Breast epithelium (tissue), 4 donors: ENCODE results near the gene FGF21. TPM values are rescaled to one million over a fixed set of nuclear protein-coding genes. Genes with fewer than 3 reads are reported as not detected.
A peak's percentile ranks its signal among the peaks of the same experiment; 100 is the strongest.

Experiments
- DNase-seq, 2 donors: peaks; one replicate each; pipeline ENCODE4 v3.0.0-alpha.2; 2019; ENCODE audit warnings: low spot score in 2 of 2
- H3K27ac ChIP-seq, 2 donors: fragments of 200-600 bp; sonication (generic) in 1 of 2; one replicate each; pipeline ENCODE4 v1.5.1; 2016 to 2019; ENCODE audit warnings: mild to moderate bottlenecking in 1 of 2
- H3K27me3 ChIP-seq, 2 donors: fragments of 200-600 bp; sonication (generic) in 1 of 2; one replicate each; pipeline versions ENCODE4 v1.5.1 to v1.6.0; 2017 to 2019; ENCODE audit warnings: control low read depth in 1 of 2, mild to moderate bottlenecking in 1 of 2
- H3K36me3 ChIP-seq: fragments of 200-600 bp; one replicate; pipeline ENCODE4 v1.5.1; 2019
- H3K4me1 ChIP-seq, 2 donors: fragments of 200-600 bp; sonication (generic); one replicate each; pipeline ENCODE4 v1.5.1; 2016 to 2019; ENCODE audit warnings: control low read depth in 1 of 2
- H3K4me3 ChIP-seq, 3 donors: fragments of 200-600 bp; sonication (generic); 1 replicate in 2 of 3; 2 replicates in 1 of 3; pipeline ENCODE4 v1.5.1; 2016 to 2019; ENCODE audit warnings: mild to moderate bottlenecking in 3 of 3, moderate library complexity in 2 of 3
- H3K9me3 ChIP-seq, 2 donors: fragments of 200-600 bp; sonication (generic) in 1 of 2; one replicate each; pipeline ENCODE4 v1.5.1; 2016 to 2019; ENCODE audit warnings: control low read depth in 1 of 2
- CTCF ChIP-seq, 3 donors: fragments of 450-650 bp; IDR thresholded peaks; one replicate each; pipeline ENCODE4 v1.5.1; 2016 to 2017; ENCODE audit warnings: antibody characterized with exemption in 3 of 3, mild to moderate bottlenecking in 3 of 3, moderate library complexity in 3 of 3
- POLR2A ChIP-seq: fragments of 450-650 bp; IDR thresholded peaks from one replicate; pipeline ENCODE4 v1.6.1; 2016; ENCODE audit warnings: antibody characterized with exemption, mild to moderate bottlenecking, moderate library complexity
- POLR2AphosphoS5 ChIP-seq, 3 donors: sonication (generic); formaldehyde crosslinking; IDR thresholded peaks; one replicate each; pipeline ENCODE4 v1.6.1; 2017; ENCODE audit warnings: antibody characterized with exemption in 3 of 3
- intact Hi-C: fragments of 100-400 bp; cut with DNase I; formaldehyde crosslinking; loops from one replicate; pipeline ENCODE4 v1.15.1; 2023; ENCODE audit warnings: low total_unique reads
- total RNA-seq, 3 donors: library from RNA; depleted of rRNA; stranded (reverse); fragments of >200 nt; gene quantifications; one replicate each; pipeline ENCODE4 v1.1.0, GENCODE V29; 2016

The FGF21 gene
- total RNA-seq, 3 donors from 2014 or later: not detected

DNA sequence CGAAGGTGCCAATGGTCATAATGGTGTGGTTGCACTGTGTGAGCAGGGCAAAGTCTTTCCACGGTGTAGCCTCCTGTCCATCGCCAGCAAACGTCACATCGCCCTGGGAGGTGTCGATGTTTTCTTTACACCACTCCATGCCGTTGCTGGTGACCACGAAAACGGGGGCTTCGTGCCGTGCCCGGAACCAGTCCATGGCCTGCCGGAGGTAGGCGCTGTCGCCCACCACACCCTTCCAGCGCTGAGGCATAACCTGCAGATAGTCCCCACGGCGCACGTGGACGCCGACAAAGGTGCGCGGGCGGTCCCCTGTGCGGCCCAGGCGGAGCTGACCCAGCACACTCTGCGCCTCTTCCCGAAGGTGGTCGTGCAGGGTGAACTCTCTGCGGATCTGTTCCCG, 5.0 kb upstream of the FGF21 start:
- no peaks in the 10 kb centered on the region for H3K27me3 ChIP-seq

GRCh38 chr19:48750771-48751504, 4.4 kb upstream of the FGF21 start:
- H3K36me3 ChIP-seq: no peaks in the 10 kb centered on the region
- intact Hi-C loops: no loop called here
- TF ChIP-seq CTCF (IDR thresholded peaks at IDR 0.05) (no peak), POLR2AphosphoS5 (IDR thresholded peaks at IDR 0.05) (no peak), POLR2A (no peak)
- H3K4me3 ChIP-seq: peak overlapping the region in 1 of 3 donors; percentile 67
- H3K27ac ChIP-seq: no peak overlapping the region
- H3K27me3 ChIP-seq: no peaks in the 10 kb centered on the region
- DNase-seq: no peak
- H3K9me3 ChIP-seq: no peaks in the 10 kb centered on the region
- no peaks in the 10 kb centered on the region for H3K4me1 ChIP-seq

More for the DNA sequence above, 5.0 kb upstream of the FGF21 start:
- H3K4me3 ChIP-seq: no peak overlapping the region
- intact Hi-C loops: no loop called here
- H3K4me1 ChIP-seq: no peaks in the 10 kb centered on the region
- no peak overlapping the region for H3K27ac ChIP-seq
- TF ChIP-seq POLR2AphosphoS5 (IDR thresholded peaks at IDR 0.05) (no peak), CTCF (IDR thresholded peaks at IDR 0.05) (no peak), POLR2A (no peak)
- DNase-seq: no peak
- H3K9me3 ChIP-seq: no peaks in the 10 kb centered on the region
- H3K36me3 ChIP-seq: no peaks in the 10 kb centered on the region

GRCh38 chr19:48751845-48752495, 3.4 kb upstream of the FGF21 start:
- H3K27ac ChIP-seq: peak overlapping the region; percentile 56 to 74
- no peaks in the 10 kb centered on the region for H3K4me1 ChIP-seq
- no peak for TF ChIP-seq POLR2AphosphoS5 (IDR thresholded peaks at IDR 0.05)
- TF ChIP-seq CTCF (IDR thresholded peaks at IDR 0.05): no peak
- no peak for TF ChIP-seq POLR2A
- intact Hi-C loops: no loop called here
- H3K9me3 ChIP-seq: no peaks in the 10 kb centered on the region
- no peak for DNase-seq
- no peaks in the 10 kb centered on the region for H3K36me3 ChIP-seq
- no peaks in the 10 kb centered on the region for H3K27me3 ChIP-seq
- H3K4me3 ChIP-seq: peak overlapping the region; percentile 39 to 67 (median 60)

DNA sequence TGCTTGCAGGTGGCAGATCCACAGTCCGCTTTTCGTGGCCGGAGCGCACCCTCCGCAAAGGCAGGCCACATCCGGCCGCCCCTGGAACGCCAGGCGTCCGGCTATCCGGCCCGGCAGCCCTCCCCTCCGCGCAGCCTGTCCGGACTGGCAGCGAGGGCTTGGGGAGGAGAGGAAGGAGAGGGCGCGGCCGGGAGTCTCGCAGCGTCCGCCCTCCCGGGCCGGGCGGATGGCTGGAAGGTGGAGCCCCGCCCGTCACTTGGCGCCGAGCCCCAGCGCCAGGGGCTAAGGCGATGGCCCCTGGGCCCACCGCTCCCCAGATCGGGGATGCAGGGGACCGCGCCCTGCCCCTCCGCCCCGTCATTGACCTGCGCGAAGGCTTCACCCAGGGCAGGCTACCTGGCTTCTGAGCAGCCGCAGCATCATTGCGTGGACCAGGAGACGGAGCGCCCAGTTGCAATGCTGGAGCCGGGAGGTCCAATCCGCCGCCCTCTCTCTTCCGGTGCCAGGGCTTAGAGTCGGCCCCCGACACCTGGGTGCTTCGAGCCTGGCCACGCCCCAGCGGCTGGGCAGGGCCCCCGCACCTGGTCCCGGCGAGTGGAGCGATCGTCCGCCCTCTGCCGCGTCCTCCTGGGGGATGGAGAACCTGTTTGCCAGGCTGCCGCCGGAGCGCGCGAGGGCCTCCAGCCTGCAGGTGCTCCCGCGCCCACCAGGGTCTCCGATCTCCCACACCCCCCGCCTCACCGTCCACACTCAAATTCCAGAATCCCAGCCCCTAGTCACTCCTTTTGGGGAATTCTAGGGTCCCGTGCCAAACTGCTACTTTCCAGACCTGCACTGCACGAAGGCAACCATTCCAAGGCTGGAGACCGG, 2.6 kb upstream of the FGF21 start, which contains the start of gene FUT1:
FUT1 (minus strand) TSS at position 146 of the 870 bp plus-strand sequence. CDS start 1,360 bp downstream, outside the sequence.
- Histone ChIP-seq H3K9me3 (no peaks in the 10 kb centered on the region), H3K4me1 (no peaks in the 10 kb centered on the region), H3K27me3 (no peaks in the 10 kb centered on the region), H3K27ac (peak within 1 kb of the TSS; percentile 56 to 74), H3K4me3 (peak within 1 kb of the TSS; percentile 39 to 67 (median 60)), H3K36me3 (no peaks in the 10 kb centered on the region)
- TF ChIP-seq POLR2AphosphoS5 (IDR thresholded peaks at IDR 0.05): peak in 1 of 3 donors; percentile 21
- TF ChIP-seq CTCF (IDR thresholded peaks at IDR 0.05): peak in 2 of 3 donors; percentile 22 to 39
- no peak for TF ChIP-seq POLR2A
- intact Hi-C loops: no loop called here
- peak; percentile 87 to 88 for DNase-seq
